CD1c-positive myeloid dendritic cell (primary cell): Measurements from ENCODE around the gene FGFBP3.

Source experiments
- DNase-seq: peaks from one replicate; pipeline ENCODE4 v3.0.0-alpha.2; 2016; ENCODE audit errors: extremely low spot score

The FGFBP3 gene

GRCh38 chr10:91901784-91902677, 7.3 kb downstream of the FGFBP3 start:
- DNase-seq: peak; percentile 87

- no peak for DNase-seq
These were observed 11.9 kb downstream of the FGFBP3 start for GRCh38 chr10:91897421-91897820.

GRCh38 chr10:91896212-91896756, 13.0 kb downstream of the FGFBP3 start:
- DNase-seq: no peak

- DNase-seq: peak; percentile 41
These were observed 15.0 kb downstream of the FGFBP3 start for GRCh38 chr10:91894261-91894685.

GRCh38 chr10:91893051-91893450, 16.2 kb downstream of the FGFBP3 start:
- no peak for DNase-seq

GRCh38 chr10:91891125-91892001, 17.9 kb downstream of the FGFBP3 start:
- DNase-seq: no peak

- peak; percentile 17 for DNase-seq
These were observed 21.8 kb downstream of the FGFBP3 start for GRCh38 chr10:91887272-91888076.

GRCh38 chr10:91886954-91887271, 22.4 kb downstream of the FGFBP3 start:
- no peak for DNase-seq

GRCh38 chr10:91885362-91886079, 23.8 kb downstream of the FGFBP3 start:
- no peak for DNase-seq

- DNase-seq: no peak
These were observed 24.8 kb downstream of the FGFBP3 start for GRCh38 chr10:91884536-91884935.

- no peak for DNase-seq
These were observed 25.5 kb downstream of the FGFBP3 start for GRCh38 chr10:91883549-91884444.

- no peak for DNase-seq
These were observed 29.0 kb downstream of the FGFBP3 start for GRCh38 chr10:91880310-91880709.

- DNase-seq: no peak
These were observed 29.6 kb downstream of the FGFBP3 start for GRCh38 chr10:91879515-91880170.

GRCh38 chr10:91875779-91876178, 33.5 kb downstream of the FGFBP3 start:
- no peak for DNase-seq

GRCh38 chr10:91875156-91875555, 34.1 kb downstream of the FGFBP3 start:
- no peak for DNase-seq

GRCh38 chr10:91865562-91866081, 43.7 kb downstream of the FGFBP3 start:
- no peak for DNase-seq

GRCh38 chr10:91864744-91865143, 44.5 kb downstream of the FGFBP3 start:
- no peak for DNase-seq

- no peak for DNase-seq
These were observed 45.2 kb downstream of the FGFBP3 start for GRCh38 chr10:91864099-91864498.

- DNase-seq: no peak
These were observed 48.4 kb downstream of the FGFBP3 start for GRCh38 chr10:91860885-91861284.
